Neural cell (in vitro differentiated cells): ENCODE data around the gene EIF1AD. TPM values are rescaled to one million over a fixed set of nuclear protein-coding genes. Genes with fewer than 3 reads are reported as not detected.

Source experiments
- H2AFZ ChIP-seq: fragments of 200-600, 300-800 bp; sonication (generic), shearing (Covaris generic); 2 replicates; pipeline ENCODE4 v1.6.0; 2014; ENCODE audit warnings: low read depth, mild to moderate bottlenecking, antibody characterized with exemption, low read length, moderate library complexity
- H3F3A ChIP-seq: fragments of 200-600 bp; shearing (Covaris generic); 2 replicates; pipeline ENCODE4 v1.6.1; 2016; ENCODE audit warnings: mild to moderate bottlenecking, moderate library complexity, mixed read lengths, antibody characterized with exemption, low read length; ENCODE audit not compliant: insufficient read depth, poor library complexity, severe bottlenecking
- H3K27ac ChIP-seq: fragments of 200-600, 300-800 bp; sonication (generic), shearing (Covaris generic); 2 replicates; pipeline ENCODE4 v1.5.1; 2014; ENCODE audit warnings: mild to moderate bottlenecking, low read length, moderate library complexity
- H3K27me3 ChIP-seq: fragments of 300-800, 200-600 bp; sonication (generic), shearing (Covaris generic); 2 replicates; pipeline ENCODE4 v1.6.0; 2014; ENCODE audit warnings: mild to moderate bottlenecking, low read depth, low read length, moderate library complexity; ENCODE audit not compliant: insufficient read depth
- H3K36me3 ChIP-seq: fragments of 300-800, 200-600 bp; sonication (generic), shearing (Covaris generic); 2 replicates; pipeline ENCODE4 v1.5.1; 2014; ENCODE audit warnings: mild to moderate bottlenecking, antibody characterized with exemption, low read length, moderate library complexity; ENCODE audit not compliant: insufficient read depth
- H3K4me2 ChIP-seq: fragments of 300-800, 200-600 bp; sonication (generic), shearing (Covaris generic); 2 replicates; pipeline ENCODE4 v1.6.0; 2014; ENCODE audit warnings: mild to moderate bottlenecking, low read length
- H3K4me3 ChIP-seq: fragments of 300-800, 200-600 bp; sonication (generic), shearing (Covaris generic); 2 replicates; pipeline ENCODE4 v1.5.1; 2014; ENCODE audit warnings: mild to moderate bottlenecking, low read length, moderate library complexity
- H3K79me2 ChIP-seq: fragments of 200-600 bp; shearing (Covaris generic); replicated peaks from 2 replicates; pipeline ENCODE4 v1.6.0; 2014; ENCODE audit warnings: mild to moderate bottlenecking, low read length, moderate library complexity; ENCODE audit not compliant: insufficient read depth
- H3K9ac ChIP-seq: fragments of 300-800, 200-600 bp; sonication (generic), shearing (Covaris generic); 2 replicates; pipeline ENCODE4 v1.6.1; 2016; ENCODE audit warnings: mild to moderate bottlenecking, low read length, mixed read lengths
- H3K9me2 ChIP-seq: fragments of 200-600 bp; shearing (Covaris generic); 2 replicates; pipeline ENCODE4 v1.6.1; 2016; ENCODE audit warnings: mild to moderate bottlenecking, low read length, mixed read lengths; ENCODE audit not compliant: insufficient read depth
- H3K9me3 ChIP-seq: fragments of 200-600, 300-800 bp; sonication (generic), shearing (Covaris generic); 2 replicates; pipeline ENCODE4 v1.6.1; 2016; ENCODE audit warnings: mild to moderate bottlenecking, mixed run types, low read length, moderate library complexity, mixed read lengths
- H4K20me1 ChIP-seq: fragments of 200-600 bp; shearing (Covaris generic); 2 replicates; pipeline ENCODE4 v1.6.1; 2016; ENCODE audit warnings: mild to moderate bottlenecking, mixed run types; ENCODE audit not compliant: insufficient read depth
- EP300 ChIP-seq: fragments of 450-650 bp; conservative IDR thresholded peaks from 2 replicates; pipeline ENCODE4 v1.6.1; 2014; ENCODE audit warnings: antibody characterized with exemption, mild to moderate bottlenecking, moderate library complexity; ENCODE audit not compliant: poor library complexity, severe bottlenecking
- EZH2 ChIP-seq: fragments of 200-600, 300-800 bp; shearing (Covaris generic), sonication (generic); IDR thresholded peaks from 2 replicates; pipeline ENCODE4 v1.6.1; 2014; ENCODE audit warnings: antibody characterized with exemption, low read length, borderline replicate concordance, mild to moderate bottlenecking; ENCODE audit not compliant: insufficient read depth, poor library complexity, severe bottlenecking
- MXI1 ChIP-seq: fragments of 450-650 bp; conservative IDR thresholded peaks from 2 replicates; pipeline ENCODE4 v1.6.1; 2014; ENCODE audit warnings: antibody characterized with exemption, mild to moderate bottlenecking; ENCODE audit not compliant: poor library complexity, severe bottlenecking
- POLR2AphosphoS5 ChIP-seq: IDR thresholded peaks from 2 replicates; pipeline ENCODE4 v1.6.1; 2012
- RAD21 ChIP-seq: fragments of 450-650 bp; conservative IDR thresholded peaks from 2 replicates; pipeline ENCODE4 v1.6.1; 2014; ENCODE audit warnings: antibody characterized with exemption, mild to moderate bottlenecking, moderate library complexity
- SMC3 ChIP-seq: fragments of 450-650 bp; conservative IDR thresholded peaks from 2 replicates; pipeline ENCODE4 v1.6.1; 2014; ENCODE audit warnings: antibody characterized with exemption, mild to moderate bottlenecking, moderate library complexity; ENCODE audit not compliant: poor library complexity
- TAF1 ChIP-seq: IDR thresholded peaks from 2 replicates; pipeline ENCODE4 v1.6.1; 2012; ENCODE audit warnings: low read depth
- polyA plus RNA-seq: library from polyadenylated mRNA; depleted of rRNA; stranded (reverse); fragments of >200 nt; gene quantifications from 2 replicates; pipeline ENCODE4 v1.2.3, GENCODE V29; 2014
- TF ChIP-seq, protein P1 (sequence below): IDR thresholded peaks from 2 replicates; pipeline ENCODE4 v1.6.1; 2012; ENCODE audit warnings: borderline replicate concordance
- TF ChIP-seq, protein P2 (sequence below): fragments of 450-650 bp; IDR thresholded peaks from 2 replicates; pipeline ENCODE4 v1.5.1; 2014; ENCODE audit warnings: antibody characterized with exemption, mild to moderate bottlenecking, moderate library complexity; ENCODE audit not compliant: poor library complexity, severe bottlenecking

The EIF1AD gene
- polyA plus RNA-seq, 1 donor from 2014 or later: 34.9 TPM

DNA sequence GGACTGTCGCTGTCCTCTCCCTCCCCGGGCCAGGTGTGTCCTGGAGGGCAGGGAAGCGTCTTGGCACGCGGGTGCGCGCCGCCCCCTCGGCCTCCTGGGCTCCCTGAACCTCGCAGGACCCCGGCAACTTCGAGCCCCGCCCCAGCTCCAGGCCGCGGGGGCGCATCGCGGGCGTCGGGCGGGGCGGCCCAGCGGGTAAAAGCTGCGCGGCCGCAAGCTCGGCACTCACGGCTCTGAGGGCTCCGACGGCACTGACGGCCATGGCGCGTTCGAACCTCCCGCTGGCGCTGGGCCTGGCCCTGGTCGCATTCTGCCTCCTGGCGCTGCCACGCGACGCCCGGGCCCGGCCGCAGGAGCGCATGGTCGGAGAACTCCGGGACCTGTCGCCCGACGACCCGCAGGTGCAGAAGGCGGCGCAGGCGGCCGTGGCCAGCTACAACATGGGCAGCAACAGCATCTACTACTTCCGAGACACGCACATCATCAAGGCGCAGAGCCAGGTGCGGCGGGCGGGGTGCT lies 9.9 kb upstream of the EIF1AD start, which contains the start of gene CST6:
TSS of gene CST6 (plus strand) at position 224 of the 519 bp plus-strand sequence. CDS start at position 261, 37 bp downstream.
- no peak within 1 kb of the TSS for H3K4me2 ChIP-seq
- no peaks in the 10 kb centered on the region for H3K9me2 ChIP-seq
- no peak within 1 kb of the TSS for H3K4me3 ChIP-seq

DNA sequence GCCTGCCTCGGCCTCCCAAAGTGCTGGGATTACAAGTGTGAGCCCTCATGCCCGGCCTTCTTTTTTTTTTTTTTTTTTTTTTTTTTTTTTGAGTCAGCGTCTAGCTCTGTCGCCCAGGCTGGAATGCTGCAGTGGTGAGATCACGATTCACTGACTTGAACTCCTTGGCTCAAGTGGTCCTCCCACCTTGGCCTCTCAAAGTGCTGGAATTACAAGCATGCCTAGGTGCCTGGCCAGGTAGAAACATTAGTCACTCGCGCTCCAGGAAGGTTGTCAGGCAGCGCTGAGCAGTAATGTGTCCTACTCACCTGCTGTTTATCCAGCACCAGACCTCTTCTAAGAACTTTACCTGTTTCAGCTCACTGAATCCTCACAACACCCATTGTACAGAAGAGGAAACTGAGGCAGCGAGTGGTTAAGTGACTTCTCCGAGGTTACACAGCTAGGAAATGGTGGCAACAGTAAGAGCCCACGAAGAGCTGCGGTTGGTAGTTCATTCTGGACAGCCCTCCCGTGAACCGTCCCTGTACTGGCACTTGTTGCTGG lies 9.4 kb upstream of the EIF1AD start:
- no peaks in the 10 kb centered on the region for H3K9me2 ChIP-seq
- H3K4me3 ChIP-seq: no peak overlapping the region

More for the DNA sequence above, 9.9 kb upstream of the EIF1AD start, which contains the start of gene CST6:
- Histone ChIP-seq H3K9me3 (no peaks in the 10 kb centered on the region), H4K20me1 (no peaks in the 10 kb centered on the region), H3K27me3 (peaks cover 15% of the 10 kb centered on the region), H3K9ac (no peak within 1 kb of the TSS), H3K36me3 (no peaks in the 10 kb centered on the region), H3K27ac (no peak within 1 kb of the TSS), H3F3A (no peaks in the 10 kb centered on the region), H3K79me2 (no peaks in the 10 kb centered on the region), H2AFZ (no peak within 1 kb of the TSS)
- TF ChIP-seq, protein P1, sequence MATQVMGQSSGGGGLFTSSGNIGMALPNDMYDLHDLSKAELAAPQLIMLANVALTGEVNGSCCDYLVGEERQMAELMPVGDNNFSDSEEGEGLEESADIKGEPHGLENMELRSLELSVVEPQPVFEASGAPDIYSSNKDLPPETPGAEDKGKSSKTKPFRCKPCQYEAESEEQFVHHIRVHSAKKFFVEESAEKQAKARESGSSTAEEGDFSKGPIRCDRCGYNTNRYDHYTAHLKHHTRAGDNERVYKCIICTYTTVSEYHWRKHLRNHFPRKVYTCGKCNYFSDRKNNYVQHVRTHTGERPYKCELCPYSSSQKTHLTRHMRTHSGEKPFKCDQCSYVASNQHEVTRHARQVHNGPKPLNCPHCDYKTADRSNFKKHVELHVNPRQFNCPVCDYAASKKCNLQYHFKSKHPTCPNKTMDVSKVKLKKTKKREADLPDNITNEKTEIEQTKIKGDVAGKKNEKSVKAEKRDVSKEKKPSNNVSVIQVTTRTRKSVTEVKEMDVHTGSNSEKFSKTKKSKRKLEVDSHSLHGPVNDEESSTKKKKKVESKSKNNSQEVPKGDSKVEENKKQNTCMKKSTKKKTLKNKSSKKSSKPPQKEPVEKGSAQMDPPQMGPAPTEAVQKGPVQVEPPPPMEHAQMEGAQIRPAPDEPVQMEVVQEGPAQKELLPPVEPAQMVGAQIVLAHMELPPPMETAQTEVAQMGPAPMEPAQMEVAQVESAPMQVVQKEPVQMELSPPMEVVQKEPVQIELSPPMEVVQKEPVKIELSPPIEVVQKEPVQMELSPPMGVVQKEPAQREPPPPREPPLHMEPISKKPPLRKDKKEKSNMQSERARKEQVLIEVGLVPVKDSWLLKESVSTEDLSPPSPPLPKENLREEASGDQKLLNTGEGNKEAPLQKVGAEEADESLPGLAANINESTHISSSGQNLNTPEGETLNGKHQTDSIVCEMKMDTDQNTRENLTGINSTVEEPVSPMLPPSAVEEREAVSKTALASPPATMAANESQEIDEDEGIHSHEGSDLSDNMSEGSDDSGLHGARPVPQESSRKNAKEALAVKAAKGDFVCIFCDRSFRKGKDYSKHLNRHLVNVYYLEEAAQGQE: no peak
- TF ChIP-seq, protein P2, sequence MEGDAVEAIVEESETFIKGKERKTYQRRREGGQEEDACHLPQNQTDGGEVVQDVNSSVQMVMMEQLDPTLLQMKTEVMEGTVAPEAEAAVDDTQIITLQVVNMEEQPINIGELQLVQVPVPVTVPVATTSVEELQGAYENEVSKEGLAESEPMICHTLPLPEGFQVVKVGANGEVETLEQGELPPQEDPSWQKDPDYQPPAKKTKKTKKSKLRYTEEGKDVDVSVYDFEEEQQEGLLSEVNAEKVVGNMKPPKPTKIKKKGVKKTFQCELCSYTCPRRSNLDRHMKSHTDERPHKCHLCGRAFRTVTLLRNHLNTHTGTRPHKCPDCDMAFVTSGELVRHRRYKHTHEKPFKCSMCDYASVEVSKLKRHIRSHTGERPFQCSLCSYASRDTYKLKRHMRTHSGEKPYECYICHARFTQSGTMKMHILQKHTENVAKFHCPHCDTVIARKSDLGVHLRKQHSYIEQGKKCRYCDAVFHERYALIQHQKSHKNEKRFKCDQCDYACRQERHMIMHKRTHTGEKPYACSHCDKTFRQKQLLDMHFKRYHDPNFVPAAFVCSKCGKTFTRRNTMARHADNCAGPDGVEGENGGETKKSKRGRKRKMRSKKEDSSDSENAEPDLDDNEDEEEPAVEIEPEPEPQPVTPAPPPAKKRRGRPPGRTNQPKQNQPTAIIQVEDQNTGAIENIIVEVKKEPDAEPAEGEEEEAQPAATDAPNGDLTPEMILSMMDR: no peak
- TF ChIP-seq TAF1 (no peak), EZH2 (no peak), EP300 (no peak), MXI1 (no peak), SMC3 (no peak), RAD21 (no peak), POLR2AphosphoS5 (no peak)

More for the DNA sequence above, 9.4 kb upstream of the EIF1AD start:
- Histone ChIP-seq H4K20me1 (no peaks in the 10 kb centered on the region), H3F3A (no peaks in the 10 kb centered on the region), H2AFZ (no peak overlapping the region), H3K9ac (no peak overlapping the region), H3K27me3 (peaks cover 15% of the 10 kb centered on the region), H3K27ac (no peak overlapping the region), H3K4me2 (no peak overlapping the region), H3K79me2 (no peaks in the 10 kb centered on the region), H3K36me3 (no peaks in the 10 kb centered on the region), H3K9me3 (no peaks in the 10 kb centered on the region)
- TF ChIP-seq MXI1 (no peak), EZH2 (no peak), TAF1 (no peak), RAD21 (no peak), POLR2AphosphoS5 (no peak), EP300 (no peak), SMC3 (no peak)
- TF ChIP-seq, protein P1: no peak
- TF ChIP-seq, protein P2: no peak
